ENCODE results near the gene ZNF276. TPM values are rescaled to one million over a fixed set of nuclear protein-coding genes. Genes with fewer than 3 reads are reported as not detected.
"Not testable (repeated sequence)": the region's sequence is repeated elsewhere in the genome, so short reads cannot be mapped to it uniquely, and the experiment has no call there.

The ZNF276 gene
- total RNA-seq, 4 donors from 2014 or later = 21.2 to 38.9 (median 24.9) TPM

DNA sequence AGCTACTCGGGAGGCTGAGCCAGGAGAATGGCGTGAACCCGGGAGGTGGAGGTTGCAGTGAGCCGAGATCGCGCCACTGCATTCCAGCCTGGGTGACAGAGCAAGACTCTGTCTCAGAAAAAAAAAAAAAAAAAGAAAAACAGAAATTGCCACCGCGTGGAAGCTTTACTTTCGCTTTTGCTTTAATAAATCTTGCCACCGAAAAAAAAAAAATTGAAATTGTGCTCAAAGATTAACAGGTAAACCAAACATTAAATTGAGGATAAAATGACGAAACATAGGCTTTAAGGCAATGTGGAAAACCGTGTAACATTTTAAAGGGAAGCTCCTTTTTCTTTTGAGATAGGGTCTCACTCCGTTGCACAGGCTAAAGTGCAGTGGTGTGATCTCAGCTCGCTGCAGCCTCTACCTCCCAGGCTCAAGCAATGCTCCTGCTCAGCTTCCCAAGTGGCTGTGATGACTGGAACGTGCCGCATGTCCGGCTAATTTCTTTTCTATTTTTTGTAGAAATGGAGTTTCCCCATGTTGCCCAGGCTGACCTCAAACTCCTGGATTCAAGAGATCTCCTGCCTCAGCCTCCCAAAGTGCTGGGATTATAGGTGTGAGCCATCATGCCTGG lies 40.1 kb downstream of the ZNF276 start:
- Histone ChIP-seq H3K9me3 (no peaks in the 10 kb centered on the region), H3K27me3 (no peaks in the 10 kb centered on the region), H3K36me3 (no peaks in the 10 kb centered on the region), H3K4me1 (no peaks in the 10 kb centered on the region), H3K4me3 (replicated peaks in 1 of 3) (no peak overlapping the region), H3K27ac (no peak overlapping the region)
- DNase-seq = no peak
- 87% methylated on average over 17 of the region's 17 CpGs for WGBS, 2 donors
- TF ChIP-seq POLR2A (IDR thresholded peaks at IDR 0.05) (no peak), CTCF (IDR thresholded peaks at IDR 0.05) (no peak)
- intact Hi-C loops (cut with DNase I) = no loop called here

- H3K9me3 ChIP-seq = no peaks in the 10 kb centered on the region
- TF ChIP-seq POLR2A (IDR thresholded peaks at IDR 0.05) (no peak), CTCF (IDR thresholded peaks at IDR 0.05) (no peak)
- H3K27ac ChIP-seq = no peak overlapping the region
- intact Hi-C loops (cut with DNase I) = no loop called here
- H3K36me3 ChIP-seq = no peaks in the 10 kb centered on the region
- DNase-seq = peak; percentile 8 to 35
- H3K4me1 ChIP-seq = no peaks in the 10 kb centered on the region
- H3K4me3 ChIP-seq (replicated peaks in 1 of 3) = no peak overlapping the region
- WGBS, 2 donors = 85 to 93% methylated on average over 18 of the region's 18 CpGs
- no peaks in the 10 kb centered on the region for H3K27me3 ChIP-seq
Observed at GRCh38 chr16:89764711-89765201, 43.4 kb downstream of the ZNF276 start.

DNA sequence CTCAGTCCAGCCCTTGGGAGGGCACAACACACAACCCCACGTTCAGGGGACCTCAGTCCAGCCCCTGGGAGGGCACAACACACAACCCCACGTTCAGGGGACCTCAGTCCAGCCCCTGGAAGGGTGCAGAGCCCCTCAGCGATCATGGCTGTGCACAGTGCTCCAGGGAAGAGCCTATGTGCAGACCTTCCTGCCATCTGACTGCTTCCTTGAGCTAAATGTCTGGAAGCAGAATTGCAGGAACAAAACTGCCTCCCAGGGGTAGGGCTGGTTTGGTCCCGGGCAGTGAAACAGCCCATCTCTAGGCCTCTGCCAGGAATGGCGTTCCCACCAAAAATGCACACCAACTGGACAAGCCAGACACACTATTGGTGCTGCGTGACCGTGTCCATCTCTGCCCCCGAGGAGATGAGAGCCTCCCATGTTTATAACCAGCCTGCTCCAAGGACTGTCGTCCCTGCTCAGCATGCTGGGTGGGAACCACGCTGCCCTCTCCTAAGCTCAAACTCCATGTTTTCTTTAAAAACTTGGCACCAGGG lies 44.0 kb downstream of the ZNF276 start:
- no peaks in the 10 kb centered on the region for H3K27me3 ChIP-seq
- DNase-seq = no peak
- intact Hi-C loops (cut with DNase I) = no loop called here
- H3K27ac ChIP-seq = no peak overlapping the region
- H3K9me3 ChIP-seq = no peaks in the 10 kb centered on the region
- no peak overlapping the region for H3K4me3 ChIP-seq (replicated peaks in 1 of 3)
- no peak for TF ChIP-seq CTCF (IDR thresholded peaks at IDR 0.05)
- H3K4me1 ChIP-seq = no peaks in the 10 kb centered on the region
- H3K36me3 ChIP-seq = no peaks in the 10 kb centered on the region
- 85 to 87% methylated on average over 7 to 8 of the region's 10 CpGs for WGBS, 2 donors

GRCh38 chr16:89770367-89770766 lies 49.0 kb downstream of the ZNF276 start:
- Histone ChIP-seq H3K4me3 (replicated peaks in 1 of 3) (no peak overlapping the region), H3K36me3 (no peaks in the 10 kb centered on the region), H3K9me3 (no peaks in the 10 kb centered on the region), H3K27ac (no peak overlapping the region), H3K4me1 (no peaks in the 10 kb centered on the region), H3K27me3 (no peaks in the 10 kb centered on the region)
- intact Hi-C loops (cut with DNase I) = no loop called here
- no peak for TF ChIP-seq POLR2A (IDR thresholded peaks at IDR 0.05)
- TF ChIP-seq CTCF (IDR thresholded peaks at IDR 0.05) = no peak
- WGBS, 2 donors = 99% methylated on average over 15 to 16 of the region's 16 CpGs
- DNase-seq = no peak

- Histone ChIP-seq H3K36me3 (no peaks in the 10 kb centered on the region), H3K27me3 (no peaks in the 10 kb centered on the region), H3K4me3 (replicated peaks in 1 of 3) (no peak overlapping the region), H3K9me3 (no peaks in the 10 kb centered on the region), H3K4me1 (no peaks in the 10 kb centered on the region), H3K27ac (no peak overlapping the region)
- no peak for TF ChIP-seq POLR2A (IDR thresholded peaks at IDR 0.05)
- TF ChIP-seq CTCF (IDR thresholded peaks at IDR 0.05) = no peak
- 95 to 98% methylated on average over 4 to 13 of the region's 13 CpGs for WGBS, 2 donors
- intact Hi-C loops (cut with DNase I) = no loop called here
- no peak for DNase-seq
Observed at GRCh38 chr16:89775223-89775622, 53.9 kb downstream of the ZNF276 start.

GRCh38 chr16:89778211-89778610 lies 56.9 kb downstream of the ZNF276 start:
- peak; percentile 57 to 64 for DNase-seq
- H3K27me3 ChIP-seq; H3K4me1 ChIP-seq; H3K27ac ChIP-seq; H3K36me3 ChIP-seq; H3K9me3 ChIP-seq; H3K4me3 ChIP-seq (replicated peaks in 1 of 3); intact Hi-C loops (cut with DNase I): not testable (repeated sequence)
- 84 to 90% methylated on average over 5 of the region's 5 CpGs for WGBS, 2 donors

Data from thyroid gland (tissue), 4 donors.